Activated naive CD4-positive, alpha-beta T cell treated with anti-CD3 and anti-CD28 coated beads for 36 hours (primary cell): ENCODE measurements around the gene STRA6. TPM values are rescaled to one million over a fixed set of nuclear protein-coding genes. Genes with fewer than 3 reads are reported as not detected.
"Not testable (repeated sequence)": the region's sequence is repeated elsewhere in the genome, so short reads cannot be mapped to it uniquely, and the experiment has no call there.

Experiments
- CTCF ChIA-PET: fragments of 350-600 bp; sonication (Branson Sonifier 250); formaldehyde crosslinking; loops from one replicate; lab custom pipeline; 2021; ENCODE audit warnings: antibody characterized with exemption; lab: Charles Lee
- DNase-seq: peaks from one replicate; pipeline ENCODE4 v3.0.0-alpha.2; 2020
- H3K27ac Mint-ChIP-seq: one replicate; pipeline ENCODE4 v1.8.0; 2021; ENCODE audit warnings: mild to moderate bottlenecking, mixed read lengths
- H3K27me3 Mint-ChIP-seq: one replicate; pipeline ENCODE4 v1.8.0; 2021; ENCODE audit warnings: low read depth, mixed read lengths
- H3K36me3 Mint-ChIP-seq: one replicate; pipeline ENCODE4 v1.8.0; 2021; ENCODE audit warnings: low read depth, mixed read lengths
- H3K4me1 Mint-ChIP-seq: one replicate; pipeline ENCODE4 v1.8.0; 2021; ENCODE audit warnings: low read depth, mixed read lengths
- H3K4me3 Mint-ChIP-seq: one replicate; pipeline ENCODE4 v1.8.0; 2021; ENCODE audit warnings: mild to moderate bottlenecking, moderate library complexity, mixed read lengths
- H3K9me3 Mint-ChIP-seq: one replicate; pipeline ENCODE4 v1.8.0; 2021; ENCODE audit warnings: mixed read lengths
- intact Hi-C: fragments of 100-400 bp; cut with micrococcal nuclease; formaldehyde crosslinking; loops from one replicate; pipeline ENCODE4 v1.15.1; 2023
- total RNA-seq, 2 experiments: library from RNA; stranded (reverse); gene quantifications; one replicate each; pipeline ENCODE4 v1.2.3, GENCODE V29; 2021

Gene STRA6
- total RNA-seq, 2 experiments from 2014 or later = not detected

DNA sequence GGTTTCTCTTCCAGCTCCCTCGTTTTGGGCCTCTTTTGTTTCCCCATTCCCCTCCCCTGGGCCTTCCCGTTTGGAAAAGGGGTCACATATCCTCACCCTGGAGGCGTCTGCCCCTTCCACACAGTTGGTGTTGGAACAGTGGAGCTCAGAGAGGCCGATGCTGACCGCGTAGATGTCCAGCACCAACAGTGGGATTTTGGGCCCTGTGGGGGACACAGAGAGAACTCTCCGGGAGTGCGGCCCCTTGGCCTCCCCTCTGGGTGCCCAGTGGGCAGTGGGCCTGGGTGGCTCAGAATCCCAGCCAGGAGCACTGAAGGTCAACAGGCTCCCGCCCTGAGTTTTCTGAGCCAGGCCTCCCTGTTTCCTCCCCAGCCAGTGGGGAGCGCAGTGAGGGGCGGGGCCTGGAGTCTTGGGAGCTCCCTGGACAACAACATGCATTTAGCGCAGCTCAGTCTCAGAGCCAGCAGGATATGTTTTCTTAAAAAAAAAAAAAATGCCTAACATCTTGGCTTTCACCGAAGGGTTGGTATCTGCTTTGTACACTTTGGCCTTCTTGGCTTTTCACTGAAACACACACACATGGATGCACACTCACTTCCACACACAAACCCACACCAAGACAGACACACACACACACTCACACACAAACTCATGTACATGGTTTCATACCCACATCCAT lies 29.7 kb downstream of the STRA6 start:
- no peaks in the 10 kb centered on the region for H3K27me3 Mint-ChIP-seq
- no peaks in the 10 kb centered on the region for H3K36me3 Mint-ChIP-seq
- no peak overlapping the region for H3K4me3 Mint-ChIP-seq
- intact Hi-C loops = no loop called here
- no peak for DNase-seq
- H3K4me1 Mint-ChIP-seq = no peaks in the 10 kb centered on the region
- no peak overlapping the region for H3K27ac Mint-ChIP-seq
- CTCF ChIA-PET = no interaction called here
- H3K9me3 Mint-ChIP-seq = no peaks in the 10 kb centered on the region

DNA sequence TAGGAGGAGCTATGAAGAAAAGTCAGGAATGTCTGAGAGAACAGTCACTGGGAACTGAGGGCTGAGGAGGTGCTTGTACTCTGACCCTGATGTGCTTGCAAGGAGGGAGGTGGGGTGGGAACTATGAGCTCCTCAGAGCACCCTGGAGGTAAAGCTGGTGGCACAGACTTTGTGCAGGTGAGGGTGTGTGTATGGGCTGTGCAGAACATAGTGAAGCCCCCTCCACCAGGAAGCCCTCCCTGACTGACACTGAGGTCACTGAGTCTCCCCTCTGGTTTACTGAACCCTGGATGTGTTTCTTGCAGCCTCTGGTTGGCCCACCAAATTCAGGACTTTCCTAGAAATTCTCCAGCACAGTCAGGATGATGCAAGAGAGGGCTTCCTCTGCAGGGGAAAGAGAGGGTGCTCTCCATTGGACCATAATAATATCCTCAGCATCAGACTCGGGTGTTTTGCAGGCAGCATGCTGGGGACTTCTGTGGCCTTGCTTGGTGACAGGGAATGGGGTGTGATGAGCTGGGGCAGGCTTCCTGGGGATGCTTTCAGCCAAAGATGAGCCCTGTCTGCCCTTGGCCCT lies 30.5 kb downstream of the STRA6 start:
- CTCF ChIA-PET = no interaction called here
- no peaks in the 10 kb centered on the region for H3K4me1 Mint-ChIP-seq
- H3K27ac Mint-ChIP-seq = no peak overlapping the region

DNA sequence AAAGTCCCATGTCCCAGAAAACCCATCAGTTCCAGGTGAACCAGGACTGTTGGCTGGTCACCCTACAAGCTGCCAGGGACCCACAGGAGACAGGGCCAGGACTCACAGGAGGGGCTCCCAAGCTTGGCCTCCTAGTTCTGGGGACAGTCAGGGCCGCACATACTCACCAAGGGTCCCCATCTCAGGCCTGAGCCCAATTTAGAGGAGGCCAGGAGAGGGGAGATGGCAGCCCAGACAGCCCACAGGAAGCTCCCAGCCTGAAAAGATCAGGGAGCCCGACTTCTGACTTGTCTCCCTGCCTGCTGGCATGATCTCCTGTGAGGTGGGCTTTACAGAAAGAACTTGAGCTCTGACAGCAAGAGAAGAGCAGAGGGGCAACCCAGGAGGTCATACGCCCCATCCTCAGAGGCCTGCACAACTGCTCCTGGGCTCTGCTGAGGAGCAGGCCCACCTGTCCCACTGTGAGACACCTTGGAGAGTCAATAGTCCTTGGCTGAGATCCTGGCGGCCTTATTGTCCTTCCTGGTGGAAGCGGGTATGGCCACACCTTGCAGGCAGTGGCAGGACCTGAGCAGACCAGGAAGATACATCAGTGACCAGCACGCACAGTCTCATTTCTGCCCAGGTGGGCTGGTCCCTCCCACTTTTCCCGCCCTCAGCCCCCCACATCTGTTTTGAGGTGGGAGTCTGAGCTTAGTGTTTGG lies 31.6 kb downstream of the STRA6 start:
- H3K27ac Mint-ChIP-seq = no peak overlapping the region
- H3K27me3 Mint-ChIP-seq = no peaks in the 10 kb centered on the region
- intact Hi-C loops = no loop called here
- no peak for DNase-seq
- no peaks in the 10 kb centered on the region for H3K36me3 Mint-ChIP-seq
- H3K4me3 Mint-ChIP-seq = no peak overlapping the region
- CTCF ChIA-PET = no interaction called here
- no peaks in the 10 kb centered on the region for H3K4me1 Mint-ChIP-seq
- H3K9me3 Mint-ChIP-seq = no peaks in the 10 kb centered on the region

More for the DNA sequence above, 30.5 kb downstream of the STRA6 start:
- Mint-ChIP-seq H3K36me3 (no peaks in the 10 kb centered on the region), H3K9me3 (no peaks in the 10 kb centered on the region), H3K27me3 (no peaks in the 10 kb centered on the region), H3K4me3 (no peak overlapping the region)
- intact Hi-C loops = no loop called here
- no peak for DNase-seq

DNA sequence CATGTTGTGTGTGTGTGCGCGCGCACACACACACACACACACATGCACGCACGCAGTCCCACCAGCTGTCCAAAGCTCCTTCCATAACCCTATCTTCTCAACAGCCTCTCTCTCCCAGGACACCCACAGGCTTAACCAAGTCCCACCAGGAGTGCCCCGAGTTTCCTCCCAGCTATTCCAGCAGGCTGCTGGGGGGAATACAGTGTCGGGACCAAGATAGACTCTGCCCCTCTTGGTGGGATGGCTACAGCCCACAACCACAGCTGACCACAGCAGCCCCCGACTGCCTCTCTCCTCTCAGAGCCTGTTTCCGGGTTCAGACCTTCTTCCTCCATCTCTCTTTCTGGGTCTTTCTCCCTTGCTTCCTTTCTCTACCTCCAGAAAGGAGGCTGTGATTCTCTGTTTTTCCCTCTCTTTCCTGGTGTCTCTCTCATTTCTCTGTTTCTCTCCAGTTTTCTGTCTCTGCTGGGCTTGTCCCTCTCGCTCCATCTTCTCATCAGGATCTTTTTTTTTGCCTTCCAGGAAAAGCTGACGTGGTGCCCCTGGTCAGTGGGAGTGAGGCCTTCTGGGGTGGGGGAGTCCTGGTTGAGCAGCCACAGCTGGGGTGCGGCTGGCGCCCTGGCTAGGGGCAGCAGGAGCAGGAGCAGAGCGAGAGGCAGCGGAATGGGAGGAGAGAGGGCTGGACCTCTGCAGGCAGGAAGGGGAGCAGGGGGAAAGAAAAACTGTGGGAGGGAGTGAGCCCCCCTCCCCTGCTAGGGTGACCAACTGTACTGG lies 32.3 kb downstream of the STRA6 start:
- H3K36me3 Mint-ChIP-seq = no peaks in the 10 kb centered on the region
- H3K9me3 Mint-ChIP-seq = no peaks in the 10 kb centered on the region
- H3K4me3 Mint-ChIP-seq = no peak overlapping the region
- intact Hi-C loops = no loop called here
- CTCF ChIA-PET = no interaction called here
- H3K27ac Mint-ChIP-seq = no peak overlapping the region
- DNase-seq = no peak
- no peaks in the 10 kb centered on the region for H3K27me3 Mint-ChIP-seq
- no peaks in the 10 kb centered on the region for H3K4me1 Mint-ChIP-seq

DNA sequence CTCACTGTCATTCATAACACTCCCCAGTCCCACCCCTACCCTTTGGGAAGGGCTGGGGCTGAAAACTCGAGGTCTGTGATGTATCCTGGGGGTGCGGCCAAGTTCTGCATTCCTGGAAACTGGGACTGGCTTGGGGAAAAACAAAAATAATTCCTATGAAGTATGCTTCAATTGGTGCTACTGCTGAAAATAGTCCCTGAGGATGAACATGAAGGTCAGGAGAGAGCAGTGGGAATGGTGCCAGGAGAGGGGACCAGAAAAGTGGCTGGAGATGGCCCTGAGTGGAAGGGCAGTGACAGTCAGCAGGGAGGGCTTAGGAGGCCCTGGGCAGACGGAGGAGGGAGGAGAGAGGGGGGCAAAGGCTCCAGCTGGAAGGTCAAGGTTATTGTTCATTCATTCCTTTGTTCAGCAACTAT lies 33.9 kb downstream of the STRA6 start:
- CTCF ChIA-PET = no interaction called here
- Mint-ChIP-seq H3K27ac (no peak overlapping the region), H3K36me3 (no peaks in the 10 kb centered on the region), H3K9me3 (no peaks in the 10 kb centered on the region), H3K27me3 (no peaks in the 10 kb centered on the region), H3K4me1 (no peaks in the 10 kb centered on the region), H3K4me3 (no peak overlapping the region)
- no peak for DNase-seq
- intact Hi-C loops = no loop called here

DNA sequence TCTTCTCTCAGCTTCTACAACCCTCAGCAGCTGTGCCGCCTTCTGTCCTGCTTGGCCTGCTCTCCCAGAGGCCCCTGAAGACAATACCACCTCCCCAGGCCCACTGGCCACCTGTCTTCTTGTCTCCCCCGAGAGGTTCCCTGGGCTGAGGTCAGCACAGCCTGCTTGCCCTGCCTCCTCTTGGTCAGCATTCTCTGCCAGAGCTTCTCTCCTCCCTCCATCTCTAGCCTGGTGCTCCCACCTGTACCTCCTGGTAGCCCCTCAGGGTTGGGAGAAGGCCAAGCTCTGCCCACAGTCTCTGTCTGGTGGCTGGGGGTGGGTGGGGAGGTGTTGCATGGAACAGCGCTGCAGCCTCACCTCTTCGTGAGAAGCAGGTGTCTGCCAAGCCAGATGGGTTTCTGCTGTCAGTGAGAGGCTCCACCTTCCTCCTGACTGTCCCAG lies 34.7 kb downstream of the STRA6 start:
- no peaks in the 10 kb centered on the region for H3K27me3 Mint-ChIP-seq
- no peak for DNase-seq
- CTCF ChIA-PET = no interaction called here
- intact Hi-C loops = no loop called here
- H3K4me3 Mint-ChIP-seq = no peak overlapping the region
- H3K27ac Mint-ChIP-seq = no peak overlapping the region
- H3K9me3 Mint-ChIP-seq = no peaks in the 10 kb centered on the region
- H3K4me1 Mint-ChIP-seq = no peaks in the 10 kb centered on the region
- no peaks in the 10 kb centered on the region for H3K36me3 Mint-ChIP-seq

DNA sequence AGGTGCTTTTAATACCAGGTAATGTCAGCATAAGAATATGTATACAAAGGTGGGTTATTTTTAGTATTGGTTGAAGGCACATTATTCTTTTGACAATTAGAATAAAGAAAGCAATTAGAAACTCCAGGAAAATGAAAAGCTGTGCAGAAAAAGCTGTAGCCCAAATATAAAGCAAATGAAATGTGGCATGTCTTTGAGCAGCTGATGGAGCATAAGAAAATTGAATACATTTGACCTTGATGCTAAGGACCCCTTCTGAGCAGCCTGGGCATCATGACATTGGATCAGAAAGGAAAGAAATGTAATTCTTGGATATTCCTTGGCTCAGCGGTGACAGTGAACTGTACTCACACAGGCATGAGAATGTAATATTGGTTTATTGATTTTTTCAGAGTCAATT lies 37.1 kb downstream of the STRA6 start:
- Mint-ChIP-seq H3K4me1 (no peaks in the 10 kb centered on the region), H3K9me3 (no peaks in the 10 kb centered on the region), H3K36me3 (no peaks in the 10 kb centered on the region), H3K27ac (no peak overlapping the region), H3K27me3 (no peaks in the 10 kb centered on the region), H3K4me3 (no peak overlapping the region)
- CTCF ChIA-PET = no interaction called here
- DNase-seq = no peak
- intact Hi-C loops = no loop called here

DNA sequence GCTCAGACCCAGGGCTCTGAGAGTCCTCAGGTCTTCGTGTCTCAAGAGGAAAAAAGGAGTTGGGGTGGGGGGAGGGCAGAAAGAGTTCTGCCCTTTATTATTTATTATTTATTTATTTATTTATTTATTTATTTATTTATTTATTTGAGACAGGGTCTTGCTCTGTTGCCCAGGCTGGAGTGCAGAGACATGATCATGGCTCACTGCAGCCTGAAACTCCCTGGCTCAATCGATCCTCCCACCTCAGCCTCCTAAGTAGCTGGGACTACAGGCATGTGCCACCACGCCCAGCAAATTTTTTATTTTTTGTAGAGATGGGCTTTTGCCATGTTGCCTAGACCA lies 40.4 kb downstream of the STRA6 start:
- H3K27ac Mint-ChIP-seq, CTCF ChIA-PET, H3K27me3 Mint-ChIP-seq, intact Hi-C loops, H3K4me3 Mint-ChIP-seq, H3K9me3 Mint-ChIP-seq, H3K36me3 Mint-ChIP-seq, DNase-seq: not testable (repeated sequence)
- peaks cover 13% of the 10 kb centered on the region for H3K4me1 Mint-ChIP-seq

DNA sequence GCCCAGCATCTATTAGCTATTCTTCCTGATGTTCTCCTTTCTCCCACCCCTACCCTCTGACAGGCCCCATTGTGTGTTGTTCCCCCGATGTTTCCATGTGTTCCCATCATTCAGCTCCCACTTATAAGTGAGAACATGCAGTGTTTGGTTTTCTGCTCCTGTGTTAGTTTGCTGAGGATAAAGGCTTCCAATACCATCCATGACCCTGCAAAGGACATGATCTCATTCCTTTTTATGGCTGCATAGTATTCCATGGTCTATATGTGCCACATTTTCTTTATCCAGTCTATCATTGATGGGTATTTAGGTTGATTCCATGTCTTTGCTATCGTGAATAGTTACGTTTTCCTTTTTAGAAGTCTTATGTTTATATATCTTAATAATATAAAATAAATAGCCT lies 42.2 kb downstream of the STRA6 start:
- H3K27ac Mint-ChIP-seq, H3K9me3 Mint-ChIP-seq, DNase-seq, H3K27me3 Mint-ChIP-seq, intact Hi-C loops, H3K4me3 Mint-ChIP-seq, H3K36me3 Mint-ChIP-seq: not testable (repeated sequence)
- CTCF ChIA-PET = interaction anchor here (0.6 kb wide), 1 partner anchor 1922 kb away, joined by 3 read pairs; no protein-coding TSS in a partner anchor
- peaks cover 17% of the 10 kb centered on the region for H3K4me1 Mint-ChIP-seq

DNA sequence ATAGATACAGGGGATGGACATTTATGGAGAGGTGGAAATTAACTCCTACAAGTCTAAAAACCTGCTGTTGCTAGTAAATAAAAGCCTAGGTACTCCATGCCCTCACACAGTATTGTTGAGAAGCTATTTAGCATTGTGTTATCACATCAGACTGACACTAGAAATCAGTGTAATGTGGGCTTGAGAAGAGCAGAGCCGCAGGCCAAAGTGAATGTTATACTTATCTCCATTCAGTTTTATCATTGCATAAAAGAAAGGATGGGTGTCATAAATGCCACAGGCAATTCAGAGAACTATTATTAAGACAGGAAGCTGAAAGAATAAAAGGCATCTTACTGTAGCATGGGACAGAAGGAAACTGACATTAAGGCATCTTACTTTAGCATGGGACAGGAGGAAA lies 42.8 kb downstream of the STRA6 start:
- CTCF ChIA-PET = interaction anchor here (0.6 kb wide), 1 partner anchor 1921 kb away, joined by 3 read pairs; no protein-coding TSS in a partner anchor
- Mint-ChIP-seq H3K27me3 (peaks cover 4% of the 10 kb centered on the region), H3K9me3 (no peaks in the 10 kb centered on the region), H3K4me3 (no peak overlapping the region), H3K36me3 (no peaks in the 10 kb centered on the region), H3K27ac (no peak overlapping the region), H3K4me1 (peaks cover 17% of the 10 kb centered on the region)
- intact Hi-C loops = no loop called here
- no peak for DNase-seq

DNA sequence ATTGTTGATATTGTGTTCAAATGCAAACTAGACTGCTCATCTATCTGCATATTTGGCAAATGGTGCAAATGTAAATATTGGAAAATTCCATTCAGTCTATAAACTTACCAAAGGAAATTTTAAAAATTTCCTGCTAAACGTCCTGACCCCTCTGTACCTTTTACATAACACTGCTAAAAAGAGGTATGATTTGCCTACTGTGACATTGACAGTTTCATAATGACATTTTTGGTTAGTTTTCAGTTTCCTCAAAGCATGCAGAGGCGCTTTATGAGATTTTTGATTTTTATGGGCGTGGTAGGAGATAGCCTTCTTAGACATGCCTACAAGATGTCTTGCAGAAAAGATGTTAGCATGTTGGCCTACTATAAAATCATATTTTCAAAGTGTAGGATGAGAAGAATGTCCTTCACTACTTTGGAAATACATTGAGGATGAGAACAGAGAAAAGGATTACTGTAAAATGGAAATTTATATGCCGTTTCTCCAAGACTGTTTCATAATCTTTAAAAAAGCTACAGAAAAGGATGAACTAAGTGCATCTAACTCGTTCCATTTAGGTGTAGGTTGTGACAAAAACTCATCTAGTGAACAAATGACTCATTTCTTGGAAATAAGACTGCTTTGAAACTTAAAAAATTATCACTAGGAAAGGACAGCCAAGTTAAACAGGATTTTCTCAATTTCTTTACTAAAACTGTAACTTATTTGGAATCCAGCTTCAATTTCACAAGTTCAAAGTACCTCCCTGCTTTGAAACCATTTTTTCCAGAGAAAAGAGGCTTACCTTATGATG lies 43.5 kb downstream of the STRA6 start:
- intact Hi-C loops = no loop called here
- Mint-ChIP-seq H3K27me3 (peaks cover 4% of the 10 kb centered on the region), H3K4me3 (no peak overlapping the region), H3K36me3 (no peaks in the 10 kb centered on the region), H3K9me3 (no peaks in the 10 kb centered on the region), H3K27ac (no peak overlapping the region), H3K4me1 (peaks cover 17% of the 10 kb centered on the region)
- no peak for DNase-seq
- CTCF ChIA-PET = no interaction called here
